RWPE1 (cell line): ENCODE results near the gene AMOTL1.

Experiments
- CTCF ChIA-PET: fragments of 350-600 bp; sonication (Branson Sonifier 250); formaldehyde crosslinking; extraction: SDS; loops from one replicate; lab custom pipeline; 2021; lab: Yijun Ruan, JAX
- POLR2A ChIA-PET: fragments of 400-600 bp; formaldehyde crosslinking; extraction: SDS; loops from one replicate; lab custom pipeline; 2020; ENCODE audit warnings: antibody characterized with exemption; ENCODE audit not compliant: low non-redundant PET; lab: Yijun Ruan, JAX
- DNase-seq: peaks from one replicate; pipeline ENCODE4 v3.0.0; 2012; ENCODE audit warnings: low spot score
- H3K27ac ChIP-seq: fragments of 450-650 bp; 2 replicates; pipeline ENCODE4 v1.5.1; 2017
- CTCF ChIP-seq: fragments of 450-650 bp; conservative IDR thresholded peaks from 2 replicates; pipeline ENCODE4 v1.5.1; 2017; ENCODE audit warnings: low read depth, mild to moderate bottlenecking

The AMOTL1 gene

DNA sequence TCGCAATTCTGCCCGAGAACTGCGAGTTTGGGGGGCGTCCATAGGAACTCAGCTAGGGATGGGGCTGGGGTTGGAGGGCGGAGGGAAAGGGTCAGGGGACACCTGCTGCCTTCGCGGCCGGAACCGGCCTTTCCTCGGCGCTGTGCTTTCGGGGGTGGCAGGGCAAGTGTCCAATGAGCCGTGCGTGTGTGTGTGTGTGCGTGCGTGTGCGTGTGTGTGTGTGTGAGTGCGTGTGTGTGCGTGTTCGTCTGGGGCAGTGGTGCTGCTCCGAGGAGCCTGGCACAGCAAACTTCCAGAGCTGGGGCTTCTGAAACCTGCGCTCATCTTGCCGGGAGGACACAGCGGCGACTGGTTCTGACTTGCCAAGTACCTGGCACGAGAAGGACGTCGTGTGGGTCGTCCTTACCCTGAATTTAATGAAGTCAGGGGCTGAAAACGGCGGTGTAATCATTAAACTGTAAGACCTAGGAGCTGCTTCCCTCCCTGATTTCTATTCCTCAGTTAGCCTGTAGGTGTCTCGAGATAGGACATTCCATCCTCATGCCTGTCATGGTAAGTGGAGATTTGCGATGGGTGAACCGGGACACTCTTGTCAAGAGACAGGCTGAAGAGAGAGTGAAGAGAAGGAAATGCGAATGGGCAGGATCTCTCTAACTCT, 27.0 kb upstream of the AMOTL1 start:
- peak; percentile 54 for TF ChIP-seq CTCF
- H3K27ac ChIP-seq, result peak overlapping the region; percentile 64
- ChIA-PET POLR2A (interaction anchor here (1.0 kb wide), 1 partner anchor 220 kb away, joined by 3 read pairs; no protein-coding TSS in a partner anchor), CTCF (interaction anchor here (0.5 to 2.1 kb wide), 9 partner anchors 10 to 126 kb away, joined by 3 to 5 read pairs (median 4); partner anchors contain the start of gene AMOTL1)
- DNase-seq, result peak; percentile 73

- TF ChIP-seq CTCF, result no peak
- POLR2A ChIA-PET, result no interaction called here
- CTCF ChIA-PET, result interaction anchor here (0.6 to 2.1 kb wide), 2 partner anchors 119 to 226 kb away, joined by 3 to 5 read pairs; no protein-coding TSS in a partner anchor
- DNase-seq, result no peak
- no peak overlapping the region for H3K27ac ChIP-seq
These were observed 25.5 kb upstream of the AMOTL1 start for GRCh38 chr11:94742665-94743064.

- ChIA-PET POLR2A (no interaction called here), CTCF (interaction anchor here (0.5 to 1.9 kb wide), 6 partner anchors 16 to 253 kb away, joined by 3 to 7 read pairs (median 4); partner anchors contain the start of genes ANKRD49 and MRE11)
- H3K27ac ChIP-seq, result no peak overlapping the region
- no peak for TF ChIP-seq CTCF
- no peak for DNase-seq
These were observed 21.4 kb upstream of the AMOTL1 start for GRCh38 chr11:94746721-94747120.

DNA sequence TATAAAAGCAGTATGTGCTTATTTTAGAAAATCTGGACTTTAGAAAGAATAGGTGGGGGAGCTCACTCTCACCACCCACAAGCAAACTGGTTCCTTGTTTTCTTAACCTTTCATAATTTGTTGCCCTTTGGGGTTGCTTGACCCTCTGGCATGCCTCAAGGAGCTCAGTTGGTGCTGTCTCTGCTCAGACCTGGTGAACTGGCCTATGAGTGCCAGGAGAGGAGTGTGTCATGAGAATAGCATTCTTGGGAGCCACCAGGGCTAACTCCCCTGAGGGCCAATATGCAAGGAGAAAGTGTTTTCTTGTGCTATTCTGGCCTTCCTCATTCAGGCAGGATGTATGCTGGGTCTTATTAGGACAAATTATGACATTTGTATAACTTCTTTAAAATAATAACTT, 21.0 kb upstream of the AMOTL1 start:
- CTCF ChIA-PET, result interaction anchor here (0.6 to 1.9 kb wide), 3 partner anchors 15 to 254 kb away, joined by 3 to 7 read pairs (median 3); partner anchors contain the start of genes ANKRD49 and MRE11
- TF ChIP-seq CTCF, result no peak
- DNase-seq, result peak; percentile 72
- POLR2A ChIA-PET, result no interaction called here
- H3K27ac ChIP-seq, result no peak overlapping the region

DNA sequence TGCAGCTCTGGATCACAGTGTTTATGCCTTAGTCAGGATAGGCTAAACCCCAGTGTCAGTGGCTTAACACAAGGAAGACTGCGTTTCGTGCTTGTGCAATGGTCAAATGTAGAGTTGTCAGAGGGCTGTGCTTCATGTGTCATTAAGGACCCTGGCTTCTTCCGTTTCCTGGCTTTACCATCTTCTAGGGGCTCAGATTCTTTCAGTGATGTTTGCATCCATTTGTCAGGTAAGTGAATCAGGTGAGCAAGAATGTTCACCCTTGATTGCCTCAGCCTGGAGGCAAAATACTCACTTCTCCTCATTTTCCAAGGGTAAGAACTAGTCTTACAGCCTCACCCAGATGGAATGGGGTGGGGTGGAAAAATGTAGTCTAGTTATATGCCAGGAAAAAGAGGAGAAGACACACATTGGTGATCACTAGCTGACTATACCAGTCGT, 20.5 kb upstream of the AMOTL1 start:
- TF ChIP-seq CTCF, result no peak
- CTCF ChIA-PET, result interaction anchor here (1.0 to 1.9 kb wide), 2 partner anchors 15 to 124 kb away, joined by 3 to 7 read pairs; no protein-coding TSS in a partner anchor
- no peak overlapping the region for H3K27ac ChIP-seq
- DNase-seq, result peak; percentile 92
- POLR2A ChIA-PET, result no interaction called here

DNA sequence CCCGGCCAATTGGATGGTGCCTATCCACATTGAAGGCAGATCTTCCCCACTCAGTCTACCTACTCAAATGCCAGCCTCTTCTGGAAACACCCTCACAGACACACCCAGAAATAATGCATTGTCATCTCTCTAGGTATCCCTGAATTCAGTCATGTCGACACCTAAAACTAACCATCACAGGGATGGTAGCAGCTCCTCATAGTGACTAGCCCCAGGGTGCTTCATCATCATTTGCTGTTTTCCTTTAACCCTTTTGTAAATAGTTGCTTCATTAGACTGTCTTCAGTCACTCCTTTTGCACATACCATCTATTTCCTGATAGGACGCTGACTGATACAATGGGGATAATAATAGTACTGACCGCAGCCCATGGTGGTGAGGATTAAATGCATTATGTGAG, 18.8 kb upstream of the AMOTL1 start:
- no peak for TF ChIP-seq CTCF
- ChIA-PET POLR2A (no interaction called here), CTCF (no interaction called here)
- no peak overlapping the region for H3K27ac ChIP-seq
- DNase-seq, result peak; percentile 89
